Spleen (tissue), 11 donors: ENCODE results near the gene SNX13. TPM values are rescaled to one million over a fixed set of nuclear protein-coding genes. Genes with fewer than 3 reads are reported as not detected.

Source experiments
- DNase-seq: peaks from one replicate; pipeline ENCODE4 v3.0.0-alpha.2; 2020
- H3K27ac ChIP-seq, 8 donors: fragments of 200-600 bp; sonication (generic) in 7 of 8; 1 replicate in 4 of 8; 2 replicates in 4 of 8; pipeline versions ENCODE4 v1.5.0 to v1.8.0; 2016 to 2021; ENCODE audit warnings: inconsistent platforms in 4 of 8, mild to moderate bottlenecking in 4 of 8, moderate library complexity in 1 of 8
- H3K27me3 ChIP-seq, 7 donors: fragments of 200-600 bp; sonication (generic) in 6 of 7; replicated peaks in 1 of 7; 1 replicate in 4 of 7; 2 replicates in 3 of 7; pipeline versions ENCODE4 v1.5.0 to v1.8.0; 2016 to 2021; ENCODE audit warnings: inconsistent platforms in 3 of 7, mild to moderate bottlenecking in 1 of 7
- H3K36me3 ChIP-seq, 6 donors: fragments of 200-600 bp; sonication (generic) in 5 of 6; 1 replicate in 4 of 6; 2 replicates in 2 of 6; pipeline versions ENCODE4 v1.5.0 to v1.8.0; 2016 to 2021; ENCODE audit warnings: inconsistent platforms in 2 of 6
- H3K4me1 ChIP-seq, 6 donors: fragments of 200-600 bp; sonication (generic) in 5 of 6; 1 replicate in 3 of 6; 2 replicates in 3 of 6; pipeline versions ENCODE4 v1.5.0 to v1.8.0; 2016 to 2021; ENCODE audit warnings: inconsistent platforms in 3 of 6
- H3K4me3 ChIP-seq, 8 donors: fragments of 200-600 bp; sonication (generic) in 7 of 8; 1 replicate in 4 of 8; 2 replicates in 4 of 8; pipeline versions ENCODE4 v1.5.0 to v1.8.0; 2016 to 2021; ENCODE audit warnings: inconsistent platforms in 4 of 8, mild to moderate bottlenecking in 4 of 8, moderate library complexity in 2 of 8
- H3K9me3 ChIP-seq, 8 donors: fragments of 200-600 bp; sonication (generic) in 7 of 8; 1 replicate in 4 of 8; 2 replicates in 4 of 8; pipeline versions ENCODE4 v1.5.0 to v1.8.0; 2016 to 2021; ENCODE audit warnings: inconsistent platforms in 4 of 8
- POLR2A ChIP-seq, 3 donors: fragments of 450-650 bp; IDR thresholded peaks; one replicate each; pipeline ENCODE4 v1.5.1; 2017; ENCODE audit warnings: antibody characterized with exemption in 3 of 3, mild to moderate bottlenecking in 1 of 3
- POLR2AphosphoS5 ChIP-seq, 3 donors: sonication (generic); formaldehyde crosslinking; IDR thresholded peaks; one replicate each; pipeline ENCODE4 v1.5.1; 2017; ENCODE audit warnings: antibody characterized with exemption in 3 of 3
- WGBS, 5 donors: extraction: QIAGEN DNeasy Blood & Tissue Kit in 3 of 5; methylation state at CpG; one replicate each; pipeline versions ENCODE4 v1.1.5 to v1.1.7; 2013 to 2018; 5-methylcytosine and 5-hydroxymethylcytosine counted together
- intact Hi-C: fragments of 100-400 bp; cut with DNase I; formaldehyde crosslinking; loops from one replicate; pipeline ENCODE4 v1.15.0; 2023; ENCODE audit warnings: low total_unique reads
- polyA plus RNA-seq, 3 donors: library from polyadenylated mRNA; stranded (reverse); fragments of 200-250 nt; gene quantifications; one replicate each; pipeline ENCODE4 v1.2.1, GENCODE V29; 2013
- total RNA-seq, 7 donors: library from RNA; depleted of rRNA in 3 of 7; stranded (reverse); fragments of >200 nt in 3 of 7; fragmentation: NEBNext Ultra II Directional in 4 of 7; extraction: Animal tissue kit (Norgen Biotek cat#: 25700) in 4 of 7; gene quantifications; one replicate each; pipeline versions ENCODE4 v1.1.0 to v1.2.1, GENCODE V29; 2016 to 2021
- TF ChIP-seq, protein P1 (sequence below), 11 experiments: fragments of 200-600 bp in 7 of 11; fragments of 450-650 bp in 4 of 11; sonication (generic) in 4 of 11; IDR thresholded peaks in 8 of 11; conservative IDR thresholded peaks in 3 of 11; 1 replicate in 7 of 11; 2 replicates in 4 of 11; pipeline versions ENCODE4 v1.4.0 to v1.8.0; 2016 to 2021; ENCODE audit warnings: antibody characterized with exemption in 11 of 11, inconsistent platforms in 4 of 11, mild to moderate bottlenecking in 1 of 11
- donor health status: healthy with polysubstance abuse.
- donor health status: DM: no; HTN: no; CAD: no; lungs with moderate emphysema.
- donor health status: DM: no; HTN: no; CAD: no.
- donor health status: Bipolar disorder and iron deficiency.
- donor health status: healthy.
- donor health status: DM: no; HTN: no; CAD: no.
- donor health status: DM: yes; HTN: yes; CAD: no.

The SNX13 gene
- total and polyA plus RNA-seq, 10 donors, result 5.7 to 79.8 (median 55.8) TPM

DNA sequence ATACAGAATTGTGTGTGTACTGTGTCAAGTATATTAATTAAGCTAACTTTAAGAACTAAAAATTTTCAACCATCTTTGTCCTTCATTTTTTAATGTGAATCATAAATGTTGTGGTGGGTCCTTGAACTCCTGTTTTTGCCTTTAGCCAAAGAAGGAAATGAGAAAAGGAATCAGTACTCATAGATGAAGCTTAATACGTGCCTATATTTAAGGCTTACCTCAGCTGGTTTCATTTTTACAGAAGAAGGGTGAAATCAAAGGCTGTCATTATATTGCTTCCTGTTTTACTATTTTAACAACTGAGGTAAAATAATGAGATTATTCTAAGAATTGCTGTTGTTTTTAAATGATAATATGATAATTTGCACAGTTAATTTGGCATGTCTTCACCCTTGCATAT lies 6.3 kb upstream of the SNX13 start:
- Histone ChIP-seq H3K27me3 (no peaks in the 10 kb centered on the region), H3K4me1 (peaks cover 11 to 30% (median 20%) of the 10 kb centered on the region in 6 donors), H3K27ac (peak overlapping the region in 5 of 8 donors; percentile 11 to 64 (median 52)), H3K36me3 (no peaks in the 10 kb centered on the region), H3K4me3 (peak overlapping the region in 2 of 8 donors; percentile 10 to 47), H3K9me3 (no peaks in the 10 kb centered on the region)
- intact Hi-C loops, result no loop called here
- no peak for TF ChIP-seq POLR2AphosphoS5 (IDR thresholded peaks at IDR 0.05)
- TF ChIP-seq POLR2A (IDR thresholded peaks at IDR 0.05), result no peak
- TF ChIP-seq, protein P1, sequence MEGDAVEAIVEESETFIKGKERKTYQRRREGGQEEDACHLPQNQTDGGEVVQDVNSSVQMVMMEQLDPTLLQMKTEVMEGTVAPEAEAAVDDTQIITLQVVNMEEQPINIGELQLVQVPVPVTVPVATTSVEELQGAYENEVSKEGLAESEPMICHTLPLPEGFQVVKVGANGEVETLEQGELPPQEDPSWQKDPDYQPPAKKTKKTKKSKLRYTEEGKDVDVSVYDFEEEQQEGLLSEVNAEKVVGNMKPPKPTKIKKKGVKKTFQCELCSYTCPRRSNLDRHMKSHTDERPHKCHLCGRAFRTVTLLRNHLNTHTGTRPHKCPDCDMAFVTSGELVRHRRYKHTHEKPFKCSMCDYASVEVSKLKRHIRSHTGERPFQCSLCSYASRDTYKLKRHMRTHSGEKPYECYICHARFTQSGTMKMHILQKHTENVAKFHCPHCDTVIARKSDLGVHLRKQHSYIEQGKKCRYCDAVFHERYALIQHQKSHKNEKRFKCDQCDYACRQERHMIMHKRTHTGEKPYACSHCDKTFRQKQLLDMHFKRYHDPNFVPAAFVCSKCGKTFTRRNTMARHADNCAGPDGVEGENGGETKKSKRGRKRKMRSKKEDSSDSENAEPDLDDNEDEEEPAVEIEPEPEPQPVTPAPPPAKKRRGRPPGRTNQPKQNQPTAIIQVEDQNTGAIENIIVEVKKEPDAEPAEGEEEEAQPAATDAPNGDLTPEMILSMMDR (IDR thresholded peaks at IDR 0.05 in 8 of 11, conservative IDR thresholded peaks at IDR 0.05 in 3 of 11), result no peak
- no peak for DNase-seq
- WGBS, 5 donors, result 7 to 16% (median 11%) methylated on average over 1 of the region's 1 CpG

DNA sequence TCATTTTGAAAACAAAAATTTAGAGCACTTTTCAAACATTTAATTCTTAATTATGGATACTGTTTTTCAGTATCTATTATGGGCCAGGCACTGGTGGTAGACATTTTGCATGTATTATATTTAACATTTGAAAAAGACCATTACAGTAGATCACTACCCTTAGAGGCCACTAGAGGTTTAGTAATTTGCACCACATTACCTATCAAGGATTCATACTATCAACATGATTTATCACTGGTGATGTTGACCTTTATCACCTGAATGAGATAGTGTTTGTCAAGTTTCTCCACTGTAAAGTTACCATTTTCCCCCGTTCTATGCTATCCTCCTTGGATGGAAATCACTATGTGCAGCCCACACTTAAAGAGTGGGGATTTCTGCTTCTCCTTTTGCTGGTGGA lies 4.4 kb upstream of the SNX13 start:
- intact Hi-C loops, result no loop called here
- TF ChIP-seq POLR2A (IDR thresholded peaks at IDR 0.05), result no peak
- TF ChIP-seq POLR2AphosphoS5 (IDR thresholded peaks at IDR 0.05), result no peak
- TF ChIP-seq, protein P1 (IDR thresholded peaks at IDR 0.05 in 8 of 11, conservative IDR thresholded peaks at IDR 0.05 in 3 of 11), result no peak
- WGBS, 5 donors, result 88 to 96% (median 93%) methylated on average over 1 of the region's 1 CpG
- no peak overlapping the region for H3K27ac ChIP-seq
- H3K36me3 ChIP-seq, result no peaks in the 10 kb centered on the region
- H3K4me3 ChIP-seq, result no peak overlapping the region
- H3K4me1 ChIP-seq, result peaks cover 11 to 43% (median 29%) of the 10 kb centered on the region in 6 donors
- DNase-seq, result no peak
- no peaks in the 10 kb centered on the region for H3K27me3 ChIP-seq
- H3K9me3 ChIP-seq, result no peaks in the 10 kb centered on the region

DNA sequence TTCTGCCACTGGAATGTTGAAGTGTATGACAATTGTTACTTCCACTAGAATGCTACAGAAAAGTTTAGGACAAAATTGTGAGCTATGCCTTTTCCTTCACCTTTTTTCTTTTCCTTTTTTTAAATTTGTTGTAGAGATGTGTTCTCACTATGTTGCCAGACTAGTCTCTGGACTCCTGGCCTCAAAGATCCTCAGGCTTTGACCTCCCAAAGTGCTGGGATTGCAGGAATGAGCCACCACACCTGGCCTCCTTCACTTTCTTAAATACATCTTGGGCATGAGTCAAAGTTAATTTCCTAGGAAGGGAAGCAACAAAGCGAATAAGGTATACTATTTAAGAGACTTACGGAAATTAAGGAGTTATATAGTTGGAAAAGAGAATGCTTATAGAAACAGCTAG lies 2.7 kb upstream of the SNX13 start:
- Histone ChIP-seq H3K9me3 (no peaks in the 10 kb centered on the region), H3K36me3 (no peaks in the 10 kb centered on the region), H3K27me3 (no peaks in the 10 kb centered on the region), H3K4me1 (peaks cover 24 to 58% (median 43%) of the 10 kb centered on the region in 6 donors), H3K4me3 (no peak overlapping the region), H3K27ac (no peak overlapping the region)
- no peak for DNase-seq
- WGBS, 5 donors, result 93 to 97% (median 95%) methylated on average over 2 of the region's 2 CpGs
- TF ChIP-seq, protein P1 (IDR thresholded peaks at IDR 0.05 in 8 of 11, conservative IDR thresholded peaks at IDR 0.05 in 3 of 11), result no peak
- no peak for TF ChIP-seq POLR2AphosphoS5 (IDR thresholded peaks at IDR 0.05)
- TF ChIP-seq POLR2A (IDR thresholded peaks at IDR 0.05), result no peak
- intact Hi-C loops, result no loop called here

DNA sequence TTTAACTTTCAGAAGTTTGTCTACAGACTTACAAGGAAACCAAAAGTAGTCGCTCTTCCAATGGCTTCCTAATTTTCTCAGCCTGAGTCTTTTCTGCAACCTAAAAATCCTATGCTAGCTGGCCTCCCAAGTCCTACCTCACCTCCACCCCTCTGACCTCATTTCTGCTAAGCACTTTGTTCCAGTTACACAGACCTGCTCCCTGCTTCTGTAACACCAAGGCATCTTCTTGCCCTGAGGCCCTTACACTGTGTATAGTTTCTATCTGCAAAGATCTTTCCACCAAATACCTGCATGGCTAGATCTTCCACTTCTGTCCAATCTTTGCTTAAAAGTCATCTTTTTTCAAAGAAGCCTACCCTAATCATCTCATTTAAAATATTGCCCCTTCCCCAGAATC lies 1.9 kb upstream of the SNX13 start:
- Histone ChIP-seq H3K27me3 (no peaks in the 10 kb centered on the region), H3K36me3 (no peaks in the 10 kb centered on the region), H3K4me3 (no peak overlapping the region), H3K4me1 (peaks cover 27 to 58% (median 44%) of the 10 kb centered on the region in 6 donors), H3K27ac (no peak overlapping the region), H3K9me3 (no peaks in the 10 kb centered on the region)
- no peak for TF ChIP-seq POLR2A (IDR thresholded peaks at IDR 0.05)
- TF ChIP-seq, protein P1 (IDR thresholded peaks at IDR 0.05 in 8 of 11, conservative IDR thresholded peaks at IDR 0.05 in 3 of 11), result no peak
- no peak for TF ChIP-seq POLR2AphosphoS5 (IDR thresholded peaks at IDR 0.05)
- 88 to 100% (median 98%) methylated on average over 1 of the region's 1 CpG for WGBS, 5 donors
- no peak for DNase-seq
- intact Hi-C loops, result no loop called here
